IPS DF 4.7 (cell line): Measurements from ENCODE around the gene TLE2.
"Not testable (repeated sequence)": the region's sequence is repeated elsewhere in the genome, so short reads cannot be mapped to it uniquely, and the experiment has no call there.

Experiments
- DNase-seq: peaks from one replicate; pipeline ENCODE4 v3.0.0-alpha.2; 2013; ENCODE audit warnings: low spot score; ENCODE audit errors: extremely low read depth

The TLE2 gene

GRCh38 chr19:3014135-3014534, 14.9 kb downstream of the TLE2 start:
- DNase-seq, result no peak

GRCh38 chr19:3013263-3013725, 15.8 kb downstream of the TLE2 start:
- no peak for DNase-seq

- no peak for DNase-seq
Observed at GRCh38 chr19:3012621-3013262, 16.3 kb downstream of the TLE2 start.

GRCh38 chr19:3012059-3012458, 17.0 kb downstream of the TLE2 start:
- not testable (repeated sequence) for DNase-seq

GRCh38 chr19:3010871-3011270, 18.2 kb downstream of the TLE2 start:
- DNase-seq, result no peak

GRCh38 chr19:3008994-3009393, 20.1 kb downstream of the TLE2 start:
- no peak for DNase-seq

GRCh38 chr19:3007975-3008374, 21.1 kb downstream of the TLE2 start:
- no peak for DNase-seq

DNA sequence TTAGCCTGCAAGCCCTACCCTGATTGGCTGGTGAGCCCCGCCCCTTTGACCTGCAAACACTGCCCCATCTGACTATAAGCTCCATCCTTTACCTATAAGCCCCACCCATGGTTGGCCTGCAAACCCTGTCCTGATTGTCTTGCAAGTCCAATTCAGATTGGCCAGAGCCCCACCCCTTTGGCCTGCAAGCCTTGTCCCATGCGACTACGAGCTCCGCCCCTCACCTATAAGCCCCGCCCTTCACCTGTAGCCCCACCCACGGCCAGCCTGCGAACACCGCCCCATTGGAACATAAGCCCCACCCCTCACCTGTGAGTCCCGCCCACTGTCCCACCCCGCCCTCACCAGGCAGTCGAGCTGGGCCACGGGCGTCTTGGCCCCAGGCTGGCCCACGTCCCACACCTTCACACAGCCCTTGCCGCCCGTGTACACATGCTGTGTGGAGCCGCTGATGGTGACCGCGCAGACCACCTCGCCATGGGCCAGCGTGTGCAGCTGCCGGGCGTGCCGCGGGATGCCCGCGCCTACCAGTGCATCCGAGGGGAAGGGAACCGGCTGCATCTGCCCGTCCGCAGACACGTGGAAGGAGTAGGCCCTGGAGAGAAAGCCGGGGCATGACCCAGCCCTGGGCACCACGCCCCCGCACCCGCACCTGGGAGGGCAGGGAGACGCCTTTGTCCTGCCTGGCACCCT, 22.9 kb downstream of the TLE2 start:
- DNase-seq, result no peak

- DNase-seq, result no peak
Observed at GRCh38 chr19:3005345-3005744, 23.7 kb downstream of the TLE2 start.

DNA sequence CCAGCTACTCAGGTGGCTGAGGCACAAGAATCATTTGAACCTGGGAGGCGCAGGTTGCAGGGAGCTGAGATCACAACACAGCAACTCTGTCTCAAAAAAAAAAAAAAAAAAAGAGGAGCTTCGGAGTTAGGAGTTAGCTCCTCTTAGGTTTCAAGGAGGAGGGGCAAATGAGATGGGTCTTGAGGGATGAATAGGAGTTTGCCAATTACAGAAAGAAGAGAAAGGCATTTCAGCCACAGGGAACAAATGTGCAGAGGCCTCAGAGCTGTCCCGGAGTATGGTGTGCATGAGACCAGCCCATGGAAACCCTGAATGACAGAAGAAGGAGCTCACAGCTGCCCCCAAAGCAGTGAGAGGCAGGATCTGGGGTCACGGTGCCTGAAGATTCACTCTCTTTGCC, 24.6 kb downstream of the TLE2 start:
- no peak for DNase-seq

DNA sequence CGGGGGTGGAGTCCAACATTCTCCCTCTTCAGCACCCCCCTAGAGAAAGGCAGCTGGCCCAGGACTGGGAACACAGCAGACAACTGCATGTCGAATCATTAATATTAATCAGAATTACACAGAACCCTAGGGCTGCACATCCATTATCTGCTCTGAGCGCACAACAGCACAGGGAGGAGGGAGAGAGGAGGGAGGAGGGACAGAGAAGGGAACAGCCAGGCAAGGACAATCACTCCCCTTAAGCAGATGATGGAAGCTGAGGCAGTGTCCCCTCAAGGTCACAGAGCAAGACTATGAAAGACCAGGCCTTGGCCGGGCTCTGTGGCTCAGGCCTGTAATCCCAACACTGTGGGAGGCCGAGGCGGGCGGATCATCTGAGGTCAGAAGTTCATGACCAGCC, 26.0 kb downstream of the TLE2 start:
- no peak for DNase-seq

- no peak for DNase-seq
Observed at GRCh38 chr19:3001235-3001800, 27.8 kb downstream of the TLE2 start.

- no peak for DNase-seq
Observed at GRCh38 chr19:2998642-2999041, 30.4 kb downstream of the TLE2 start.

DNA sequence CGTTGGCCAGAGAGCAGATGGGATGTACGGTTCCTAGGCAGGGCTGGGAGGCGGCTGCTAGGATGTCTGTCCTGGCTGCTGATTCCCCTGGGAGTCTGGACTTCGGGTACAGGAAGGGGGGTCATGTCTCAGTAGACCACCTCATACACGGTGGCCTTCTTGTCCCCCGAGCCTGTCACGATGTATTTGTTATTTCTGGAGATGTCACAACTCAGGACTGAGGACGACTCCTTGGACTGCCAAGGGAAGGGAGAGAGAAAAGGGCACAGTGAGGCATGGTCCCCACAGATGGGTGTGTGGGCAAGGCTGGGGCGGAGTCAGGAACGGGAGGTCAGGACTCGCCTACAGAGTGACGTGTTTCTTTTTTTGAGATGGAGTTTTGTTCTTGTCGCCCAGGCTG, 31.4 kb downstream of the TLE2 start:
- DNase-seq, result no peak

DNA sequence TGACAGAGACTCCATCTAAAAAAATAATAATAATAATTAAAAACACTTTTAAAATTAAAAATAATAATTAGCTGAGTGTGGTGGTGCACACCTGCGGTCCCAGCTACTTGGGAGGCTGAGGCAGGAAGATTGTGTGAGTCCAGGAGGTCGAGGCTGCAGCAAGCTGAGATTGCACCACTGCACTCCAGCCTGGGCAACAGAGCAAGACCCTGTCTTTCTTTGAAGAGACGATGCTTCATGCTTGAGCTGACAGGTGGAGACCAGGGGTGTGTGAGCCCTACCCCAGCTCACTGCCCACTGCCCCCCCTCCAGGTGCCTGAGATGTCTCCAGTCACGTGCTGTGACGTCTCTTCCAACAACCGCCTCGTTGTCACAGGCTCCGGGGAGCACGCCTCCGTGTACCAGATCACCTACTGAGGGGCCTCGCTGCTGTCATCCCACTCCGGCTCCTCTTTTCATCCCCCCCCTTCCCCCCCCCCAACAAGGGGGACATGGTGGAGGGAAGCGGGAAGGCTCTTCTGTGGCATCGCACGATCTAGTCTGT, 34.4 kb downstream of the TLE2 start:
- DNase-seq, result no peak

DNA sequence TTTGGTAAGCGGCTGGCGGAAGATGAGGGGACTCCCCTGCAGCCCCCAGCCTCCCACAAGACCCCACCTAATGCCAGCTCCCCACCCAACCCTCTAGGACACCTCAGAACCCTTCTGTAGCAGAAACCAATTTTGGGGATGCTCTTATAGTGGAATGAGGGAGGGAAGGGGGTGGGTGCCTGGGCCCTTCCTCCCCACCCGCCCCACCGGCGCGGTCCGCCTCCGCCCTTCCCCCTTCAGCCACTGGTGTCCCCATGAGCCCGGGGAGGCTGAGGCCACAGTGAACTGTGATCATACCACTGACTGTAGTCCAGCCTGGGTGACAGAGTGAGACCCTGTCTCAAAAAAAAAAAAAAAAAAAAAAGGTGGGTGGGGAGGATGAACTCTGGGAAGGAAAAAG, 35.5 kb downstream of the TLE2 start:
- DNase-seq, result no peak

DNA sequence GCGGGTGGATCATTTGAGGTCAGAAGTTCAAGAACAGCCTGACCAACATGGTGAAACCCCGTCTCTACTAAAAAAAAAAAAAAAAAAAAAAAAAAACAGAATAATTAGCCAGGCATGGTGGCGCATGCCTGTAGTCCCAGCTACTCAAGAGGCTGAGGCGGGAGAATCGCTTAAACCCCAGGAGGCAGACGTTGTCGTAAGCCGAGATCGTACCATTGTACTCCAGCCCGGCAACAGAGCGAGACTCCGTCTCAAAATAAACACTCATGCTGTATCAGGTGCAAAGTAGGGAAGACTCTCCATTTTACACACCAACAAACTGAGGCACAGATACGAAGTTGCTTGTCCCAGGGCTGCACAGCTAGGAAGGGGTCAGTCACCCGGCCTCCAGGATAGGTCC, 36.1 kb downstream of the TLE2 start:
- DNase-seq, result no peak

GRCh38 chr19:2992333-2992732, 36.7 kb downstream of the TLE2 start:
- DNase-seq, result not testable (repeated sequence)

GRCh38 chr19:2989236-2989946, 39.7 kb downstream of the TLE2 start:
- no peak for DNase-seq

- no peak for DNase-seq
Observed at GRCh38 chr19:2988568-2988967, 40.5 kb downstream of the TLE2 start.

GRCh38 chr19:2987797-2988196, 41.3 kb downstream of the TLE2 start:
- DNase-seq, result no peak

DNA sequence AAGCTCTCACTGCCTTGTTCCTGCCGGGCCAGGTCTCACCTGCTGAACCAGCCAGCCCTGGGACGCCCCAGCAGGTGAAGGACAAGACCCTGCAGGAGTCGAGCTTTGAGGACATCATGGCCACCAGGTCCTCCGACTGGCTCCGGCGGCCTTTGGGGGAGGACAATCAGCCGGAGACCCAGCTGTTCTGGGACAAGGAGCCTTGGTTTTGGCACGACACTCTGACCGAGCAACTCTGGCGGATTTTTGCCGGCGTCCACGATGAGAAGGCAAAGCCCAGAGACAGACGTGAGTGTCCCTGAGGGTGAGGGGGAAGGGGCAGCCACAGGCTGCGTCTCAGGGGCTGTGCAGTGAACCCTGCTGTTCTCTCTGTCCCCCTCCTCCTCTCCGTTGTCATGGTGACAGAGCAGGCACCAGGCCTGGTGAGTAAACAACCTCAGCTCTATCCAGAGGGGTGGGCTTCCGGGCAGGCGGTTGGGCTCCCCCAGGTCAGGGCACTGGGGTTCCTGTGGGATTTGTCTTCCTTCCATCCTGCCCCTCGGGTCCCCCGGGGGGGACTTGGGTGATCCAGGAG, 42.0 kb downstream of the TLE2 start:
- DNase-seq, result no peak
